ENCODE results near the gene NOMO2. TPM values are rescaled to one million over a fixed set of nuclear protein-coding genes. Genes with fewer than 3 reads are reported as not detected.

NOMO2 gene
- total RNA-seq, result 110 and 118 TPM in 2 replicates

GRCh38 chr16:18561727-18562314 is at the start of gene NOMO2:
Gene NOMO2 (minus strand): TSS chr16:18562097. CDS start chr16:18562040, 57 bp downstream.

Other genes with a start within 250 kb of the NOMO2 start
- not detected in 2 replicates for gene NPIPA8, start 225.4 kb downstream of the NOMO2 start, total RNA-seq
- gene RPS15A, start 228.2 kb upstream of the NOMO2 start, total RNA-seq, result 2,183 and 2,490 TPM in 2 replicates
- 715 and 1,315 TPM in 2 replicates for gene ARL6IP1, start 239.5 kb upstream of the NOMO2 start, total RNA-seq

Data from dermis lymphatic vessel endothelial cell (primary cell).